HUDEP-2 (cell line): ENCODE results near the gene PIK3AP1.
"Not testable (repeated sequence)": the region's sequence is repeated elsewhere in the genome, so short reads cannot be mapped to it uniquely, and the experiment has no call there.

ENCODE experiments used
- DNase-seq, 76 experiments: peaks; one replicate each; lab custom pipeline; 2025; ENCODE audit not compliant: unreplicated experiment in 76 of 76; lab: John Stamatoyannopoulos, UW

Gene PIK3AP1

DNA sequence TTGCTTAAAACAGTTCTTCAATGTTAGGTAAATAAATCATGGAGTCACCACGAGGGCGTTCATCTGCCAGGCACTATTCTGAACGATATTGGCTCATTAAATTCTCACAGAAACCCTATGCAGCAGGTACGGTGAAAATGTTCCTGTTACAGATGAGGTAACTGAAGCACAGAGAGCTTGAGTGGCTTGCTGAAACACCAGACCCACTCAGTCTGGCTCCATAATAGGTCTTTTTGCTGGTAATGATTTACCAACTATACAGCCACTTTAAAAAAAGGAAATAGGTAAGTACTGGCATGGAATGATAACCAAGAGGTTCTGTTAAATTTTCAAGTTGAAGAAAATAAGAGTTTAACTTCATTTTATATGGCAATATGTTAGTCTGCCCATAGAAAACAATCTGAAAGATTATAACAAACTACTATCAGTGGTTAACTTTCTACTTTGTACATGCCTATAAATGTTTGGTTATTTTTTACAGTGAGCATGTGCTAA is 132.2 kb downstream of the PIK3AP1 start:
- DNase-seq, result no peak

DNA sequence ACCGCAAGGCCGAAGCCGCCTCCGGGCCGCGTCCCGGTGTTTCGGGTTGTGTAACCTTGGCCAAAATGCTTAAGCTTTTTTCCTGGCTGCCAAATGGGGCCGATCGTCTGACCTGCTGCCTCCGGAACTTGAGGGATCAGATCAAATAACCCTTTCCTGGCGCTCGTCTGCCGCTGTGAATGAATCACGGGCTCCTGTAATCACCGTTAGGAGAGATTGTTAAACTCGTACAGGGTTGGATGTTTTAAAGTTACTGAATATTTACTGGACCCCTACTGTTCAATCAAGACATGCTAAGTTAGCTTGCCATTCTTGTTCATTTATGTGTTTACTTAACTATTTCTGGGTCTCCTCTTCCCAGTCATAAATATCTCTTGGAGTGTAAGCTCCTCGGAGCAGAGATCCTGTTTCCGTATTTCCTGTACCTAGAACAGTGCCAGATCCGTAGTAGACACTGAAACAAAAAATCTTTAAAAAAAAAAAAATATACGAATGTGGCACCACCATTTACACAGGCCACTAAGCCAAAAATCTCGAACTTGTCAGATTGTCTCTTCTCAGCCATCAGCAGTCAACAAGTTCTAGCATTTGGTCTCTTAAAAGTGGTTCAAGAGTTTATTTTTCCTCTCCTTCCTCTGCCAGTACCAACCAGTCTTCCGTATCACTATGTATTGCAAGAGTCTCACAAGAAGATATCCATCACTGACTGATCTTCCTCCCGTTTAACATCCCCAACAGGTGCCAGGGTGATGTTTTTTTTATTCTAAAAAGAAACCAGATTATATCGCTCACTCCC is 132.9 kb downstream of the PIK3AP1 start:
- DNase-seq, result peak in 31 of 76 experiments; percentile 16 to 66 (median 44)

- DNase-seq, result peak in 73 of 76 experiments; percentile 16 to 91 (median 78)
Measured at GRCh38 chr10:96586419-96587263, 133.7 kb downstream of the PIK3AP1 start, which contains the start of gene TM9SF3. TSS of gene TM9SF3 (minus strand) at chr10:96587012. CDS start at chr10:96586835, 177 bp downstream.

- DNase-seq, result peak in 22 of 76 experiments; percentile 20 to 61 (median 34)
Measured at GRCh38 chr10:96585736-96586418, 134.4 kb downstream of the PIK3AP1 start.

- no peak for DNase-seq
Measured at GRCh38 chr10:96584474-96584873, 135.8 kb downstream of the PIK3AP1 start.

- no peak for DNase-seq
Measured at GRCh38 chr10:96584035-96584434, 136.3 kb downstream of the PIK3AP1 start.

DNA sequence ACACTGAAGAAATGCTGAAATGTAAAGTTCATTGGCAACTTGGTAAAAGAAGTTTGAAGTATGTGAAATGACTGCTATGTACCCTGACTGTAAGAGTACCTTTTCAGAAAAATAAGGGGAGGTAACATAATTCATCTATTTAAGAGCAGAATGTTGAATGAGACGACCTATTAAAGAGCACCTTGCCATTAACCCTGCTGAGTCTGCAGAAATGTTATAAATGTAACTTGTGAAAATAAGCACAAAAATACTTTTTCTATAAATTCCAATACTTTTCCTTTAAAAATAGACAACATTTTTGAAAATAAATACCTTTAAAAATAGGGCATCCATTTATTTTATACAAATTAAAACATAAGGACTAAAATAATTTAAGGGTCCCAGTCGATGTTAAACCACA is 141.2 kb downstream of the PIK3AP1 start:
- DNase-seq, result no peak

DNA sequence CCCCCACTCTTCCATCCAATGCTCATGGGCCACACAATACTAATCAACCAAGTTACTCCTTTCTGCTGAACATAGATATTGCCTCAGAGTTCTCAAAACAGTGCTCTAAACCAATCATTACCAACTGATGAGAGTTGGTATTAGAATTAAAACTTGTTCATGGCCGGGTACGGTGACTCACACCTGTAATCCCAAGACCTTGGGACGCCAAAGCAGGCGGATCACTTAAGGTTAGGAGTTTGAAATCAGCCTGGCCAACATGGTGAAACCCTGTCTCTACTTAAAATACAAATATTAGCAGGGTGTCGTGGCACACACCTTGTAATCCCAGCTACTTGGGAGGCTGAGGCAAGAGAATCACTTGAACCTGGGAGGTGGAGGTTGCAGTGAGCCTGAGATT is 141.7 kb downstream of the PIK3AP1 start:
- DNase-seq, result no peak

GRCh38 chr10:96578022-96578421 is 142.3 kb downstream of the PIK3AP1 start:
- DNase-seq, result no peak

GRCh38 chr10:96577069-96577468 is 143.2 kb downstream of the PIK3AP1 start:
- DNase-seq, result no peak

- DNase-seq, result no peak
Measured at GRCh38 chr10:96576277-96576980, 143.9 kb downstream of the PIK3AP1 start.

- DNase-seq, result not testable (repeated sequence)
Measured at GRCh38 chr10:96574564-96574963, 145.8 kb downstream of the PIK3AP1 start.

- DNase-seq, result peak in 2 of 76 experiments; percentile 15 to 35
Measured at GRCh38 chr10:96573036-96573435, 147.3 kb downstream of the PIK3AP1 start.

GRCh38 chr10:96570983-96571964 is 149.0 kb downstream of the PIK3AP1 start:
- no peak for DNase-seq

GRCh38 chr10:96570511-96570910 is 149.8 kb downstream of the PIK3AP1 start:
- no peak for DNase-seq

GRCh38 chr10:96568402-96568801 is 151.9 kb downstream of the PIK3AP1 start:
- no peak for DNase-seq

- no peak for DNase-seq
Measured at GRCh38 chr10:96565774-96566173, 154.5 kb downstream of the PIK3AP1 start.

DNA sequence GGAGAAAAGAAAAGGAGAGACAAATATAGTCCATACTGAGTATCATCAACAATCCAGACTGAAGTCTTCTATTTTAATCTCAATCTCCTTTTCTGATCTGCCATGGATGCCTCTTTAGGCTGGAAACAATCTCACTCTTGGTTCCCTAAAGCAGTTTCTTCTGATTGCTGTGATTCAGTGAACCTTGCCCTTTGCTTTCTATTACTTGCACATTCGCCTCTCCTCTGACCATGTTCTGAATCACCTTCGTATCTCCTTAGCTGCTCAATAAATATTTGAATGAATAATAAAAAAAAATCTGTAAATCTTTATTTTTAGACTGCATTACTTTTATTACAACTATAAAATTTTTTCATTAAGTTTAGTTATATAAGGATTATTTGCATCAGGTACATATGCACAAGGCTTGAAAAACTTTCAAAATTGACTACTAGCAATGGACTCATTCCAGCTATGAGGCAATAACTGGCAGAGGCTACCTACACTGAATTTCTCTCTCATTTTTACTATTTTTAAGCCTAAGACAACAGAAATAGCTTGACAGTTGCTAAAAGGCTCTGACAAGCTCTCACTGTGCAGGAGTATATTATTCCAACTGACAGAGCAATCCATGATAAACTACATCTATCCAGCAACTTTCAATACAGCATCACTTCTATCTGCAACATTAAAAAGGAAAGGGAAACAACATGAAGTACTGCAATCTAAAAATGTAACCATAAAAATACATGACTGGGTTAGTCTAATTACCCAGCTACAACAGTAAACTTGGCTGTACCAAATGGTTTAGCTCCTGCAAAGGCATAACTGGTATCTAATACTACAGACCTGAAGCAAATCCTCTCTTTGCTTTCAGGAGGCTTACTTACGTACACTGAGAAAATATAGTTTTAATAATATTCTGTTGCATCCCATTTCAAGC is 159.1 kb downstream of the PIK3AP1 start:
- DNase-seq, result no peak
